Measurements from ENCODE around the gene HOXB13.

GRCh38 chr17:48701864-48702532, 26.6 kb downstream of the HOXB13 start:
- TF ChIP-seq CTCF (IDR thresholded peaks at IDR 0.05; ENCODE audit: low read length) (no peak), EZH2 (optimal IDR thresholded peaks at IDR 0.05; ENCODE audit: low read depth, low read length) (no peak), EZH2phosphoT487 (IDR thresholded peaks at IDR 0.05; ENCODE audit: low read length) (no peak)

Data from MM.1S (cell line).